ENCODE results near the gene SLC16A10. TPM values are rescaled to one million over a fixed set of nuclear protein-coding genes. Genes with fewer than 3 reads are reported as not detected.
A peak's percentile ranks its signal among the peaks of the same experiment; 100 is the strongest.

The SLC16A10 gene
- total and polyA plus RNA-seq, 5 donors from 2014 or later, result 24.4 to 39.3 (median 32.0) TPM

- Mint-ChIP-seq H3K4me3 (no peak overlapping the region), H3K36me3 (no peaks in the 10 kb centered on the region), H3K9me3 (no peaks in the 10 kb centered on the region), H3K4me1 (peaks cover 0 to 3% (median 0%) of the 10 kb centered on the region in 4 donors), H3K27ac (no peak overlapping the region), H3K27me3 (peaks cover 17% of the 10 kb centered on the region)
- Histone ChIP-seq H3K36me3 (ENCODE audit: control insufficient read depth, insufficient read depth, low read length) (no peaks in the 10 kb centered on the region), H3K4me1 (ENCODE audit: control insufficient read depth, insufficient read depth, low read length, poor library complexity, severe bottlenecking) (no peaks in the 10 kb centered on the region), H3K27ac (ENCODE audit: insufficient read depth, low read length, poor library complexity, severe bottlenecking) (no peak overlapping the region), H3K27me3 (ENCODE audit: control insufficient read depth, insufficient read depth, low read length) (peaks cover 3% of the 10 kb centered on the region), H3K9me3 (ENCODE audit: control insufficient read depth in 2 of 2, low read length in 2 of 2) (no peaks in the 10 kb centered on the region), H3K4me3 (ENCODE audit: low read depth, low read length) (no peak overlapping the region)
- DNase-seq (no peak), ATAC-seq (ENCODE audit: low read depth in 2 of 2) (no peak)
These were observed 14.4 kb upstream of the SLC16A10 start for GRCh38 chr6:111072801-111073360.

- H3K4me1 Mint-ChIP-seq, result no peaks in the 10 kb centered on the region
- H3K9me3 Mint-ChIP-seq, result no peaks in the 10 kb centered on the region
- Histone ChIP-seq H3K27ac (ENCODE audit: insufficient read depth, low read length, poor library complexity, severe bottlenecking) (no peak overlapping the region), H3K4me3 (ENCODE audit: low read depth, low read length) (no peak overlapping the region), H3K4me1 (ENCODE audit: control insufficient read depth, insufficient read depth, low read length, poor library complexity, severe bottlenecking) (no peaks in the 10 kb centered on the region), H3K9me3 (ENCODE audit: control insufficient read depth in 2 of 2, low read length in 2 of 2) (no peaks in the 10 kb centered on the region), H3K36me3 (ENCODE audit: control insufficient read depth, insufficient read depth, low read length) (no peaks in the 10 kb centered on the region), H3K27me3 (ENCODE audit: control insufficient read depth, insufficient read depth, low read length) (peaks cover 3% of the 10 kb centered on the region)
- H3K36me3 Mint-ChIP-seq, result no peaks in the 10 kb centered on the region
- H3K27me3 Mint-ChIP-seq, result peaks cover 22% of the 10 kb centered on the region
- ATAC-seq (ENCODE audit: low read depth in 2 of 2) (no peak), DNase-seq (no peak)
- H3K4me3 Mint-ChIP-seq, result no peak overlapping the region
- no peak overlapping the region for H3K27ac Mint-ChIP-seq
These were observed 13.0 kb upstream of the SLC16A10 start for GRCh38 chr6:111074311-111074710.

- no peaks in the 10 kb centered on the region for H3K9me3 Mint-ChIP-seq
These were observed 11.1 kb upstream of the SLC16A10 start for GRCh38 chr6:111076024-111076695.

GRCh38 chr6:111080698-111081097 lies 6.6 kb upstream of the SLC16A10 start:
- no peak overlapping the region for H3K4me3 Mint-ChIP-seq
- H3K27ac ChIP-seq (ENCODE audit: insufficient read depth, low read length, poor library complexity, severe bottlenecking), result no peak overlapping the region
- no peak overlapping the region for H3K4me3 ChIP-seq (ENCODE audit: low read depth, low read length)
- H3K36me3 ChIP-seq (ENCODE audit: control insufficient read depth, insufficient read depth, low read length), result no peaks in the 10 kb centered on the region
- H3K9me3 Mint-ChIP-seq, result no peaks in the 10 kb centered on the region
- no peaks in the 10 kb centered on the region for H3K27me3 ChIP-seq (ENCODE audit: control insufficient read depth, insufficient read depth, low read length)
- H3K27ac Mint-ChIP-seq, result no peak overlapping the region
- H3K4me1 Mint-ChIP-seq, result peaks cover 0 to under 1% (median 0%) of the 10 kb centered on the region in 4 donors
- no peaks in the 10 kb centered on the region for H3K9me3 ChIP-seq (ENCODE audit: control insufficient read depth in 2 of 2, low read length in 2 of 2)
- H3K4me1 ChIP-seq (ENCODE audit: control insufficient read depth, insufficient read depth, low read length, poor library complexity, severe bottlenecking), result no peaks in the 10 kb centered on the region
- H3K36me3 Mint-ChIP-seq, result no peaks in the 10 kb centered on the region
- peaks cover 6% of the 10 kb centered on the region for H3K27me3 Mint-ChIP-seq
- DNase-seq (no peak), ATAC-seq (ENCODE audit: low read depth in 2 of 2) (no peak)

More at GRCh38 chr6:111076024-111076695, 11.1 kb upstream of the SLC16A10 start:
- H3K4me3 ChIP-seq (ENCODE audit: low read depth, low read length), result no peak overlapping the region
- no peaks in the 10 kb centered on the region for H3K4me1 ChIP-seq (ENCODE audit: control insufficient read depth, insufficient read depth, low read length, poor library complexity, severe bottlenecking)
- Mint-ChIP-seq H3K27me3 (peaks cover 14% of the 10 kb centered on the region), H3K4me1 (no peaks in the 10 kb centered on the region), H3K27ac (no peak overlapping the region), H3K4me3 (no peak overlapping the region), H3K36me3 (no peaks in the 10 kb centered on the region)
- no peak overlapping the region for H3K27ac ChIP-seq (ENCODE audit: insufficient read depth, low read length, poor library complexity, severe bottlenecking)
- DNase-seq, result no peak
- ATAC-seq (ENCODE audit: low read depth in 2 of 2), result no peak
- no peaks in the 10 kb centered on the region for H3K9me3 ChIP-seq (ENCODE audit: control insufficient read depth in 2 of 2, low read length in 2 of 2)
- no peaks in the 10 kb centered on the region for H3K36me3 ChIP-seq (ENCODE audit: control insufficient read depth, insufficient read depth, low read length)
- H3K27me3 ChIP-seq (ENCODE audit: control insufficient read depth, insufficient read depth, low read length), result peaks cover 3% of the 10 kb centered on the region

- Histone ChIP-seq H3K27ac (ENCODE audit: insufficient read depth, low read length, poor library complexity, severe bottlenecking) (peak overlapping the region; percentile 62), H3K4me1 (ENCODE audit: control insufficient read depth, insufficient read depth, low read length, poor library complexity, severe bottlenecking) (peaks cover 30% of the 10 kb centered on the region)
- peaks cover 12% of the 10 kb centered on the region for H3K27me3 Mint-ChIP-seq
These were observed 618 bp upstream of the SLC16A10 start for GRCh38 chr6:111086685-111087084.

GRCh38 chr6:111087871-111088667 lies 766 bp downstream of the SLC16A10 start:
- Histone ChIP-seq H3K27me3 (ENCODE audit: control insufficient read depth, insufficient read depth, low read length) (no peaks in the 10 kb centered on the region), H3K9me3 (ENCODE audit: control insufficient read depth in 2 of 2, low read length in 2 of 2) (no peaks in the 10 kb centered on the region), H3K4me3 (ENCODE audit: low read depth, low read length) (peak overlapping the region; percentile 90), H3K27ac (ENCODE audit: insufficient read depth, low read length, poor library complexity, severe bottlenecking) (peak overlapping the region; percentile 69), H3K4me1 (ENCODE audit: control insufficient read depth, insufficient read depth, low read length, poor library complexity, severe bottlenecking) (peaks cover 30% of the 10 kb centered on the region), H3K36me3 (ENCODE audit: control insufficient read depth, insufficient read depth, low read length) (no peaks in the 10 kb centered on the region)
- ATAC-seq (ENCODE audit: low read depth in 2 of 2) (peak; percentile 35 to 54), DNase-seq (peak; percentile 69 to 80 (median 78))
- Mint-ChIP-seq H3K27ac (peak overlapping the region; percentile 91 to 96 (median 94)), H3K27me3 (peaks cover 12% of the 10 kb centered on the region), H3K4me1 (peaks cover 19 to 52% (median 45%) of the 10 kb centered on the region in 4 donors), H3K9me3 (no peaks in the 10 kb centered on the region), H3K4me3 (peak overlapping the region; percentile 94 to 97 (median 96)), H3K36me3 (no peaks in the 10 kb centered on the region)

More at GRCh38 chr6:111086685-111087084, 618 bp upstream of the SLC16A10 start:
- Histone ChIP-seq H3K4me3 (ENCODE audit: low read depth, low read length) (peak overlapping the region; percentile 88), H3K27me3 (ENCODE audit: control insufficient read depth, insufficient read depth, low read length) (no peaks in the 10 kb centered on the region), H3K36me3 (ENCODE audit: control insufficient read depth, insufficient read depth, low read length) (no peaks in the 10 kb centered on the region), H3K9me3 (ENCODE audit: control insufficient read depth in 2 of 2, low read length in 2 of 2) (no peaks in the 10 kb centered on the region)
- Mint-ChIP-seq H3K36me3 (no peaks in the 10 kb centered on the region), H3K4me1 (peaks cover 19 to 48% (median 41%) of the 10 kb centered on the region in 4 donors), H3K4me3 (peak overlapping the region; percentile 91 to 94 (median 92)), H3K27ac (peak overlapping the region; percentile 85 to 92 (median 91)), H3K9me3 (no peaks in the 10 kb centered on the region)
- ATAC-seq (ENCODE audit: low read depth in 2 of 2), result no peak
- DNase-seq, result no peak

- peak overlapping the region; percentile 94 to 97 (median 96) for H3K4me3 Mint-ChIP-seq
- H3K27ac Mint-ChIP-seq, result peak overlapping the region in 2 of 3 donors; percentile 94 to 96
- H3K4me1 Mint-ChIP-seq, result peaks cover 22 to 57% (median 50%) of the 10 kb centered on the region in 4 donors
- H3K4me1 ChIP-seq (ENCODE audit: control insufficient read depth, insufficient read depth, low read length, poor library complexity, severe bottlenecking), result peaks cover 30% of the 10 kb centered on the region
- no peaks in the 10 kb centered on the region for H3K9me3 Mint-ChIP-seq
- H3K9me3 ChIP-seq (ENCODE audit: control insufficient read depth in 2 of 2, low read length in 2 of 2), result no peaks in the 10 kb centered on the region
- no peak overlapping the region for H3K27ac ChIP-seq (ENCODE audit: insufficient read depth, low read length, poor library complexity, severe bottlenecking)
- no peak for ATAC-seq (ENCODE audit: low read depth in 2 of 2)
- no peaks in the 10 kb centered on the region for H3K36me3 Mint-ChIP-seq
- H3K4me3 ChIP-seq (ENCODE audit: low read depth, low read length), result peak overlapping the region; percentile 90
- peaks cover 12% of the 10 kb centered on the region for H3K27me3 Mint-ChIP-seq
- no peak for DNase-seq
- no peaks in the 10 kb centered on the region for H3K36me3 ChIP-seq (ENCODE audit: control insufficient read depth, insufficient read depth, low read length)
- H3K27me3 ChIP-seq (ENCODE audit: control insufficient read depth, insufficient read depth, low read length), result no peaks in the 10 kb centered on the region
These were observed 1.3 kb downstream of the SLC16A10 start for GRCh38 chr6:111088668-111089003.

All from CD4-positive, CD25-positive, alpha-beta regulatory T cell (primary cell).